Measurements from ENCODE around the gene DNMT1.

DNA sequence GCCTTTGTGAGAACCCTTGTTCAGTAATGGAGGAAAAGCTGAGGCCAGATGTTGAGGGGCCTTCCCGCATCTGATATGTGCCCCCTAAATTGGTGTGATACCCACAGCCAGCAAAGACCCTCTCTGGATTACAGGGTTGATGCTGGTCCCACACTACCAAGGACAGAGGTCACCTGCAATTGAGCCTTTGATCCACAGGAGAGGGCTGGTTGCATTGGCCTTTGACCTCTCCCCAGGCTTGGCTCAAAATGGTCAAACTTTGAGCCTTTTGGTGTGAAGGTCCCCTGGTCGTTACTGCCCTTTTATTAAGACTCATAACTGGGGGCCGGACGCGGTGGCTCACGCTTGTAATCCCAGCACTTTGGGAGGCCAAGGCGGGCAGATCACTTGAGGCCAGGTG, 48.9 kb upstream of the DNMT1 start:
- TF ChIP-seq, protein P1, sequence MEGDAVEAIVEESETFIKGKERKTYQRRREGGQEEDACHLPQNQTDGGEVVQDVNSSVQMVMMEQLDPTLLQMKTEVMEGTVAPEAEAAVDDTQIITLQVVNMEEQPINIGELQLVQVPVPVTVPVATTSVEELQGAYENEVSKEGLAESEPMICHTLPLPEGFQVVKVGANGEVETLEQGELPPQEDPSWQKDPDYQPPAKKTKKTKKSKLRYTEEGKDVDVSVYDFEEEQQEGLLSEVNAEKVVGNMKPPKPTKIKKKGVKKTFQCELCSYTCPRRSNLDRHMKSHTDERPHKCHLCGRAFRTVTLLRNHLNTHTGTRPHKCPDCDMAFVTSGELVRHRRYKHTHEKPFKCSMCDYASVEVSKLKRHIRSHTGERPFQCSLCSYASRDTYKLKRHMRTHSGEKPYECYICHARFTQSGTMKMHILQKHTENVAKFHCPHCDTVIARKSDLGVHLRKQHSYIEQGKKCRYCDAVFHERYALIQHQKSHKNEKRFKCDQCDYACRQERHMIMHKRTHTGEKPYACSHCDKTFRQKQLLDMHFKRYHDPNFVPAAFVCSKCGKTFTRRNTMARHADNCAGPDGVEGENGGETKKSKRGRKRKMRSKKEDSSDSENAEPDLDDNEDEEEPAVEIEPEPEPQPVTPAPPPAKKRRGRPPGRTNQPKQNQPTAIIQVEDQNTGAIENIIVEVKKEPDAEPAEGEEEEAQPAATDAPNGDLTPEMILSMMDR (IDR thresholded peaks at IDR 0.05), result no peak
- TF ChIP-seq EZH2 (IDR thresholded peaks at IDR 0.05; ENCODE audit: borderline replicate concordance, insufficient read depth, low read depth, low read length, poor library complexity, severe bottlenecking), result no peak
